ENCODE data around the gene ZNF879.

GRCh38 chr5:179008667-179009066, 14.9 kb upstream of the ZNF879 start:
- TF ChIP-seq TAF1 (IDR thresholded peaks at IDR 0.05; ENCODE audit: borderline replicate concordance, low read depth, low read length) (no peak), POLR2A (IDR thresholded peaks at IDR 0.05; ENCODE audit: low read depth, low read length) (no peak)

Data from GM12892 (cell line).